HG02981 (cell line): ENCODE data around the gene TMEM151B.

ENCODE experiments used
- ATAC-seq: cut with Tn5 transposase; IDR thresholded peaks from one replicate; pipeline ENCODE4 v1.9.1; 2021; ENCODE audit warnings: mild to moderate bottlenecking, moderate library complexity; ENCODE audit not compliant: unreplicated experiment

The TMEM151B gene

DNA sequence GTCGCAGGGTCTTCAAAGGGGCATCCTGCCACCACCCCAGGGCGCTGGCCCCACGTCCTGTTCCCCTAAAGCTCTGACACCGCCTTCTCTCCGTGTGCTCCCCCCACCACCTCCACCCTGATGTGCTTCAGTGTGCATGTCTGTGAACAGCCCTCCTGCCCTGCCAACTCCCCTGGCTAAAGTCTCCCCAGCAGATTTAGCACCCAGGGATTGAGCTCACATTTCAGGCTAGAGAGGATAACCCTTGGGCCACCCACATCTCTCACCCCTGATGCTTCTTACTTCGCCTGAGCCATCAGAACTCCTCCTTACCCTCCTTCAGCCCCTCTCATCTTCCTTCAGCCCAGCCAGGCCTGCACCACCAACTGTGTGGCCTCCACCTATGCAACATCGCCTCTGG lies 7.5 kb downstream of the TMEM151B start:
- no peak for ATAC-seq

DNA sequence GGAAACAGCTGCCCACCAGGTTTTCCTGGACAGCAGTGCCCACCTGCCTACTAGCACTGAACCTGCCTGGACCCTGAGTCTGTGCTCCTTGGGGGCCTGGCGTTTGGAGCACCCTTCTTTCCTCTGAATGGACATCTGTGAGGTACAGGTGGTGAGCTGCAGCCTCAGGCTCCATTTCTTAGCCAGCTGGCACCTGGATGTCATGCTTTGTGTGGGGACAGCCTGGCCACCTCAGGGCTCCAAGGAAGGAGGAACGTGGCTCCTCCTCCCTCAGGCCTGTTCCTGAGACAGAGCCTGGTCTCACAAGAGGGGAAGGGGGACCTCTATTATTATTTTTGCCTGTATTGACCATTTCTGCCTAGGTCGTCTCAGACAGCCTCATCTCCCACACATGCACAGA lies 8.1 kb downstream of the TMEM151B start:
- ATAC-seq, result no peak

DNA sequence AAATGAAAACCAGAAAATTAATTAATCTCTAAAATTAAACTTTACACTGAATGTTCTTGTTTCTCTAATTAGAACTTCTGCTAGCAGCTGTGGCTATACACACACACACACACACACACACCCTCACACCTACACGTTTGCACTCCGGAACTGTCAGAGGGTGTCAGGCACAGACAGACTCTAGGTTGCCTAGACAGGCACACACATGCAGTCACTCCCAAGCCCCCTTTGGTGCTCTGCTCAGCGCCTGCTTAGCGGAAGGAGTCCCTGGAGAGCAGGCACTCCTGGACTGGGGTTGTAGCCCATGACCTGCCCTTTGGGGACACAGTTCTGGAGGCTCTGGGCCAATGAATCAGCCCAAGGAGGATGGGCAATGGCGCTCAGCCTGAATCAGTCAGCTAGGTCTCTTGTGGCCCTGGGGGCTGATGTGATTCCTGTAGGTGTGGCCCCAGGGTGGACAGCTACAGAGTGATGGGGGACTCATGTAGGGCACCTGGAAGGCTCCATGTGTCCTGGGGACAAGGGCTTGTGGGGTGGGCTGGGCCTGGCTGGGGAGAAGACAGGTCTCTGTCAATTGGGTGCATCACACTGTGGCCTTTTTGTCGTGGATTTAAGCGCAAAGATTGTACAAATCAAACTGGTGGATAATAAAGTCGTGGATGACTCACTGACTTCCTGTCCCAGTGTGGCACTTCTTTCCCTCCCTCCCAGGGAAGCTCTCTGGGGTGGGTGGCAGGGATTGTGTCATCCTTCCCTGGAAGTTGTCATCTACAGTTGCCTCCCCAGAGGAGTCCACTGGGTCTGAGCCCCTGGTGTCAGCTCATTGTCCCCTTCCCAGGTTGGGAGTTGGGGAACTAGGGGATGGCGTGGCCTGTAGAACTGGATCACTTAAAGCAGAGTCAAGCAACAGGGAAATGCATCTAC lies 8.8 kb downstream of the TMEM151B start:
- ATAC-seq, result no peak

DNA sequence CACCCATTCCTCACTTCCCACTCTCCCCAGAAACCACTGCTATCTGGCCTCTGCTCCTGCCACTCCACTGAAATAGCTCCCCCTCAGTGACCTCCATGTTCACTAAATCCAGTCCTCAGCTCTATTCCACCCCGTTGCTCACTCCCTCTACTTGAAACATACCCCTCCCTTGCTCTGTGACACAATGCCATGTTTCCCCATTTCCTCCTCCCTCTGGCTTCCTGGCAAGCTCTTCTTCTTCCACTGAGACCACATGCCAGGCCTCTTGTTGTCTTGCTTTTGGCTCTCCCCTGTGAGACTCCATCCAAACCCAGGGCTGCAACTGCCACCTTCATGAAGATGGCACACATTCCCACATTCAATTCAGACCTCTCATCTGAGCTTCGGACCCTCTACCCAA lies 13.9 kb downstream of the TMEM151B start:
- ATAC-seq, result no peak

DNA sequence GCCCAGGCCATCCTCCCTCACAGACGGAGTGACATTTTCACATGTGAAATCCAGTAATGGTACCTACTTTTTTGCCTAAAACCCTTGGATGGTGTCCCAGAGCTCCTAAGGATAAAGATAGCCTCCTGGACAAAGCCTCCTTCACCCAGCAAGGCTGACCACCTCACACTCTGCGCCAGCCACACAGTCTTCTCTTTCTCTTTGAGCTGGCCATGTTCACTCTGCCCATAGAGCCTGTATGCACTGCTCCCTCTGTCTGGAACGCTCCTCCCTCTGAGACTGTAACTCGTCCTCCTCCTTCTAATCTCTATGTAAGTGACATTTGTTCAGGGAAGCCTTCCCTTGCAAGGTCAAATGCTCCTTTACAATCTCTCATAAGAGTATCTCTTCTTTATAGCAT lies 14.6 kb downstream of the TMEM151B start:
- ATAC-seq, result no peak

DNA sequence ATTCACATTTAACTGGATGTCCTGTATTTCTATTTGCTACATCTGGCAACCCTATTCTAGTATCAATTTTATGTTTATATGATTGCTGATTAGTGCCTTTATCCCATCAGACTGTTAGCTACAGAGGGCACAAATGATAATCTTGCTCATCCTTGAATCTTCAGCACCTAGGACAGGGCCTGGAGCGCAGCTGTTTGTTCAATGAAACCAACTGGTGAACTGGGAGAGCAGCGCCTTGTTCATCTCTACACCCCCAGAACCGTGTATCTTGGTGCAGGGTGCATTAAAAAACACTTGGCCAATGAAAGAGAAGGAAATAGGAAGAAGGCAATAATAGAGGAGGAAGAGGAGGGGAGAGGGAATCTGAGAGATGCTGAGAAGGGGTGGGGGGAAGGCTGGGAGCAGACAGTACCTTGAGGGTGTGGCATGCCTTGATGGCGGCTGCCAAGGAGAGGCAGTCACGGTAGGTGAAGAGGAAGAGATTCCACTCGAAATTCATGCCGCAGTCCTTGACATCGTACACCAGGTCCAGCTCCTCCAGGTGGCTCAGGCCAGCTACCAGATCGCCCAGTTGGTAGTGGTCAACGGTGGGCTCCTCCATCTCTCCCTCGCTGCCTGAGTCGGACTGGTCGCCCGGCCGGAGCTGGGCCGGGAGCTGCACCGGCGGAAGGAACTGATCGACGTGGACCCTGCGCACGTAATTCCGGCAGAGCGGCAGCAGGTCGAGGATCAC lies 15.5 kb downstream of the TMEM151B start:
- no peak for ATAC-seq

DNA sequence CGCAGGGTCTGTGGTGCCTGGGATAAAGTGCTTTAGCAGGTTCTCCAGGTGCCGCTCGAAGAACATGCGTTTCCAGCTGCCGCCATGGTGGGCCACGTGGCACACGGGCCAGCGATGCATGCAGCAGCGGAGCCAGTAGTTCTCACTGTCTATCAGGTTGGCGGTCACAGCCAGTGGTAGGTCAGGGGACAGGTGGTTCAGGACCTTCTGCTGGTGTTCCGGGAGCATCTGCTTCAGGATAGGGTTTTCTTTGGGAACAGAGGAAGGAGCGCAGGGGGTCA lies 16.0 kb downstream of the TMEM151B start:
- no peak for ATAC-seq

DNA sequence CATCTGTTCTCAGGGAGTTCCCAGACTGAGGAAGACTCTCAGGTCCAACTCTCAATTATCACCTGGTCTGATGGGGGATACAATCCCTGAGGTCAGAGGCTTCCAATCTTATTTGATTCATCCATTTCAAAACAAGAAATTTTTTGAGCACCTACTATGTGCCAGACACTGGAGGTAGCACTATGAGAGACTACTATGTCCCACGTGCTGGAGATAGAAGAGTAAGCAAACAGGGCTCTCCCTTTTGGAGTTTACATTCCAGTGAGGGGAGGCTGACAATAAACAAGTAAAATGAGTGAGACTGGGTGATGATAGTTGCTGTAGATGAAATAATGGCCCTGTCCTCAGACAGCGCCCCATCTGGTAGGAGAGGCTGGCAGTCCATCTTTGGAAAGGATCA lies 16.5 kb downstream of the TMEM151B start:
- no peak for ATAC-seq

DNA sequence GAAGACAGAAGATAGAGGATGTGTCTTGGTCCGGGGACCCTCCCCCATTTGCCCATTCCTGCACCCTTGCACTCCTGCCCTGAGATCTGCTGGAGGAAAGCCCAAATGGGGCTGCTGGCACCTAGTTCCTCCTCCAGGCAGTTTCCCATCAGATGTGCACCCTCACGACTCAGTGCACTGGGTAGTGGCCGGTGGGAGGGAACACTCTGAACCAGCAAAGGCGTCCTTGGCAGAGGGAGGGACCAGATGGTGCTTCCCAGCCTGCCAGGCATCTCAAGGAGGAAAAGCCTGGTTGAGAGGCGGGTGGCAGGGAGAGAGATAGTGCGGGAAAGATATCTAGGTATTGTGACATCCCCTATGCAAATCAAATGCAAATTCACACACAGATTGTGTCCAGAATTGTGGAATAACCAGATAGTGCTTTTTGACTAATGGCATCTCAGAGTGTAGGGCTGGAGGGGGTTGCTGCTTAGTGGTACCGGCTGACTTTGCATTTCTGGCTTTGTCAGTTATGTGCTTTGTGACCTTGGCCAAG lies 19.5 kb downstream of the TMEM151B start:
- ATAC-seq, result no peak

DNA sequence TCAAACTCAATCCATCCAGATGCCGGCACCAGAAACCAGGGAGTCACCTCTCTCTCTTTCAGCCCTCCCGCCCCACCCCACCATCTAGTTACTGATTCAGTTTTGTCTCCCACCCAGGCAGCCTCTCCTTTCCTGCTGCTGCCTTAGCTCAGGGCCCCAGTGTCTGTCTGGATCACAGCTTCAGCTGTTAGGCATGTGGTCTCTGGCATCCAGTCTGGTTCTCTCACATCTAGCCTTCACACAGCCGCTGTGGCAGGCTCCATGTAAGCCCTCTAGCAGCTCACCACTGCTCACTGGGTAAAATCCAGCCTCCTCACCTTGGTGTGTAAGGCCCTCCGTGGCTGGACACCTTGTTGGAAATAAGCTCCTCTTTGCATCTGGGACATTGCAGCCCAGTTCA lies 21.6 kb downstream of the TMEM151B start:
- no peak for ATAC-seq

DNA sequence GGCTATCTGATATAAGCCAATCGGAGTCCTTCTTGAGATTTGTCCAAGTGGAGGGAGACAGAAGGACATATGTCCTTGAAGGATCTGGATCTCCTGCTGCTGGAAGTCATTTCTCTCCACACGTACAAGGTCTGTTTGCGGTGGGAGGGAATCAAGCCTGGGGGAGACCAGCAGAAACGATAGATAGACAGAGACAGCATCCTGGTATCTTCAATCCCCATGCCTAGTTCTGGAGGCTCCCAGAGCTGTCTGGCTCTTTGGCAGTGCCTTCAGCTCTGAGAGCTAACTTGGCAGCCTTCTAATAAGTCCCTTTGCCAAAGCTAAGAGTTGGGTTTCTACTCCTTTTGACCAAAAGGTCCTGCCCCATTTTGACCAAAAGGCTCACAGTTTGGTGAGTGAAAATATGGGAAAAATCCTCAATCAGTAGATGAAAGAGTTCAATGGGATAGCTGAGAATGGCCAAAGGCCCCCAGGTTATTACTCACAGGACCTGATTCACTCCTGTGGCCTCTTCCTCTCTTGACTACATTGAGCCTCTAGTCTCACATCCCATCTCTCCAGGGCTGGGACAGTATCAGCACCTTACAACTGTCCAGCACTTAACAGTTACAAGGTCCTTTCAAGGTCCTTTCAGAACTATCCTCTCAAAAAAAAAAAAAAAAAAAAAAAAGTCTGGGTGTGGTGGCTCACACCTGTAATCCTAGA lies 22.6 kb downstream of the TMEM151B start:
- ATAC-seq, result no peak

DNA sequence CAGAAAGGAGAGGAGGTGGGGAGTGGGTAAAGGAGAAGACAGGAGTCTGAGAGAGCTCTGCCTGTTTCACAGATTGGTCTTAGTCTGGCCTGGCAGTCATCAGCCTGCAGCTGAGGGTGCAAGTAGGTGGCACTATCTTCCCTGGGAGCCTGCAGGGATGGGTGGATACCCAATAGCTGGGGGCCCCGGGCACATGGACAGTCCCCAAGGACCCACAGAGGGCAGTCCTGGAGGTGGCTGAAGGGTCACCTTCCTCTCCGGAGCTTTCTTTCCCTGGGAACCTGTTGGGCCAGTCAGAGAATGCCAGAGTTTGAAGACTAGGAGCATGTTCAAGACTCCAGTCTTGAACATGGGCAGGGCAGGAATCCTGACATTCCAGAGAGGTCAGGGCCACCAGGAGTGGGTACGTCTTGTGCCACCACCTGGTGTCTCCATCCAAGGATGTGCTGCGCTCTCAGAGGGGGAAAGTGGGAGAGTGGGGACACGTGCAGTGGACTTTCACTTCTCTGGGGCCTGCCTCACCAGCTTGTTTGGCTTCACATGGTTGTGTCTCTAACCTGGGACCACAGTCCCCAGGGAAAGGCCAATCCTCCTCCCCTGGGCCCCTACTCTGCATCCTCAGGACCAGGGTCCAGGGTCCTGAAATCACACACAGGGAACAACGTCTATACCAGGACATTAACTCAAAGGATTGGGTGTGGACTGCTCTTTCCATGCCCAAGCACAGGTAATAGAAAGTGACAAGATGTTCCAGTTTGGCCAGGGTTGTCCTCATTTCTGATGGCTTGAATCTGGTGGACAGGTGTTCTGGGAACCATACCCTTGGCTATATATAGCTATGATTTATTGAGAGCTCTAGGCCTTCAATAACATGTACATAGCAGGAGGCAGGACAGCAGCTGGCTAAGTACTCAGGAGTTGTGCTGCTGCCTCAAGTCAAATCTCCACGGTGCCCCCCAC lies 24.9 kb downstream of the TMEM151B start:
- no peak for ATAC-seq

DNA sequence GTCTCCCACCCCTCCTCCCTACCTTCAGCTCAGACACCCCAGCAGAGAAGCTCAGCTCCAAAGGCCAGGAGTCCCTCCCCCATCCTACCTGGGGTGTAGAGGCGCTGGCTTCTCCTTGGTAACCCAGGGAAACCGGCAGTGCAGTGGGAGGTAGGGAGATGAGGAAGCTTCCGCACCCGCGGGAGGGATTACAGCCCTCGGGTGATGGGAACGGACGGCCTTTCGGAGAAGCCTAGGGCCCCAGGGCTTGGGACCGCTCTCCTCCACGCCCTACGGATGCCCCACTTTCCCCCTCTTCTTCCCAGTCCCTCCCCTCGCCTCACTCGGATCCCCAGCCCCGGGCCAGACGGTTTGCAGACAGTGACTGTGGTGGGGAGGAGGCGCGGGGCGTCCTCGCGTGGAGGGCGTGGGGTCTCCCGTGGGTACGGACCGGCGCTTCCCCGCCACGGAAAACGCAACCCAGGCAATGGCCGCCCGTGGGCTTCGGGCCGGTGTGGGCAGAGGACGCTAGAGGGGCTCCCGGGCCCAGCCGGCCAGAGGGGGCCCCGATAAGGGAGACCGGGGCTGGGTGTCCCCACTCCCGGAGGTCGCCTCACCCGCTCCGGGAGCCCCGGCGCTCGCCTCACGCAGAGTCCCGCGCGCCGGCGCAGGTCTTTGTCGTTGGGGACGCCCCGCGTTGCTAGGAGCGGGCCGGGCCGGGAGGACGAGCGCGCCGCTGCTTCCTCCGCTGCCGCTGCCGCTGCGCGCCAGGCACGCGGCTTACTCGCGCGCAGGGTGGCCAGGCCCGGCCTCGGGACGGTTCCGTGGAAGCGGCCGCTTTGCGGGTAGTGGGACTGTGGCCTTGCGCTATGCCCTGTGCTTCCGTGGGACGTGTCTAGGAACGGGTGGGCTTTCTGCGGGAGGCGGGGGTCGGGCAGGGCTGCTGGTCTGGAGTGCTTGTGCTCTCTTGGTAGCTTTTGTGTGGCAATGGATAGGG lies 27.1 kb downstream of the TMEM151B start:
- no peak for ATAC-seq

DNA sequence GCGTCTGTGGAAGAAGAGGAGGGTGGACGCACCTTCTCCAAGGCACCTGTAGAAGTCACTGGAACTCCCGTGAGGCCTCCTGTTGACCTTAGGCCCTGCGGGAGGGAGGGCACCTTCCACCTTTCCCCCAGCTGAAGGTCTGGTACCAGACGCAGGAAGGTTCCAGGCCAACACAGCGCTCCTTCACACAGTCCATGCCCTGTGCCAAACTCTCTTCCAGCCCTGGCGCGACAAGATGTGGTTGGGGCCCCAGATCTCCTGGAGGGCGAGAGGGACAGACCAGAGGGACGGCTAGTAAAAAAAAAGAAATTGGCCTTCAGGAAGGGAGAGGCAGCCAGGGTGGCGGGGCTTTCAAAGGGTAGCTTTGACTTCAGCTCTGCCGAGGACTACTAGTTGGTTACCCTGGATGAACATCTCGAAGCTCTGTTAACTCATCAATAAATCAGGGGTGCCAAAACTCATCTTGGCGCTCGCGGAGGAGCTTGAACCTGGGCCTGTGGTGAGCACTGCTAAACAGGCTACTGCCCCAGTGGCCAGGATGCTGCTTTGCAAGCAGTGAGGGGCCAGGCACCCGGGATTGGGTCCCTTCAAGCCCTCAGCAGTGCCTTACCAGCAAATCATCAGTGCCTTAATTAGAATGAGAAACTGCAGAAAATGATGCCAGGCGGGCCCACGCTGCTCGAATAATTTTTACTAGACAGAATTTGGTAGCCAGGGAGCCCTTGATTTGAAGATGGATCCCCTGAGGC lies 28.0 kb downstream of the TMEM151B start:
- no peak for ATAC-seq

DNA sequence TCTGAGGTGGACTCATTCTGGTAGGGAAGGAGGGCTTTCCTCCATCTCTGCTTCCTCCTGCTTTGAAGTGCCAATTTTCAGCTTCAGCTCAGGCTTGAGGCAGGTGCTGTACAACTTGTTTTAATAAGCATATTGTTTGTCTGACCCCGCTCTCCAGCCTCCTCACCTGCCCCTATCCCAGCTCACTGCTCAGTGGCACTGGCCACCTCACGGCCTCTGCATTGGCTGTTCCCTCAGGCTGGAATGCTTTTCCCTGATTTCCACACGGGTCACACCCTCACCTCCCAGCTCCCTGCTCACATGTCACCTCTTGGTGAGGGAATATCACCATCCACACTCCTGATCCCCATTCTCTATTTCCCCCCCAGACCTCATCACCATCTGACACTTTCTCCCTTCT lies 28.6 kb downstream of the TMEM151B start:
- ATAC-seq, result no peak

DNA sequence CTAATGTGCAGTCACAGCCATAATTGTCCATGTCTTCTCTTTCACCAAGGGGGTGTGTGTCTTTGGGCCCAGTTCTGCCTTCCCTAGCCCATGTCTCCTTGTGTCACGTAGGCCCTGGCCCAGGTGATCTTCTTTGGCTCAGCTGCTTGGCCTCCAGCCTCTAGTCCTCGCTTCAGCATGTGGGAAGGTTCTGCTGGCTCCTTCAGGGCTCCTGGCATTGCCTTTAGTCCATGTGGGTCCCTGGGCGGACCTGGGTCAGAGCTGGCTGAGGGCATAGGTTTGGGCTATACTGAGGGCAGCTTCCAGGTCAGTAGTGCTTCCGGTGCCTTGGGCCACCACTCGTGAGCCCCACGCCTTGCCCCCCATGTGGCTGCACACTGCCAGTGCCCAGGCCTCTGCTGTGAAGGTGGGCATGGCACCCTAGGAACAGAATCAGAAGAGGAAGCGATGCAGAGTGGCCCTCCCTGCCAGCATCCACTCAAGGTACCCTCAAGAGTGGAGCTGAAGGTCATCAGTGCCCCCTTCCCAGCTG lies 30.1 kb downstream of the TMEM151B start:
- ATAC-seq, result no peak

DNA sequence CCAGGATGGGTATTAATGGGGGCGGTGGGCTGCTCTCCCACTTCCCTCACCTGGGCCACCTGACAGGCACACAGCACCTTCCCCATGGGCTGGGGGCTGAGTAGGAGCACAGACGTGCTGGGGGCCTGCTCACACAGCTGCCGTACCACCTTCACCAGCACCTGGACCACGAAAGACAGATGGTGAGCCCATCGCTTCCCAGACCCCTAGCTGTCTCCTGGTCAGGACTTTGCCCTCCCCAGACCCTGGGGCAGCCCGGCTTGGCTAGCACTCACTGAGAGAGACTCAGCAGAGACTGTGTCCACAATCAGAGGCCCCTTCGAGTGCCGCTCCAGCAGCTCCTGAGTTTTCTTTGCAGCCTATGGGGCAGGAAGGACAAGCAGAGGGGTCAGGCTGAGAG lies 30.9 kb downstream of the TMEM151B start:
- ATAC-seq, result no peak
